Fibroblast of upper back skin (primary cell): ENCODE data around the gene PPAT.
A peak's percentile ranks its signal among the peaks of the same experiment; 100 is the strongest.
"Not testable (repeated sequence)": the region's sequence is repeated elsewhere in the genome, so short reads cannot be mapped to it uniquely, and the experiment has no call there.

Experiments
- DNase-seq: peaks from one replicate; pipeline ENCODE4 v3.0.0-alpha.2; 2013

The PPAT gene

DNA sequence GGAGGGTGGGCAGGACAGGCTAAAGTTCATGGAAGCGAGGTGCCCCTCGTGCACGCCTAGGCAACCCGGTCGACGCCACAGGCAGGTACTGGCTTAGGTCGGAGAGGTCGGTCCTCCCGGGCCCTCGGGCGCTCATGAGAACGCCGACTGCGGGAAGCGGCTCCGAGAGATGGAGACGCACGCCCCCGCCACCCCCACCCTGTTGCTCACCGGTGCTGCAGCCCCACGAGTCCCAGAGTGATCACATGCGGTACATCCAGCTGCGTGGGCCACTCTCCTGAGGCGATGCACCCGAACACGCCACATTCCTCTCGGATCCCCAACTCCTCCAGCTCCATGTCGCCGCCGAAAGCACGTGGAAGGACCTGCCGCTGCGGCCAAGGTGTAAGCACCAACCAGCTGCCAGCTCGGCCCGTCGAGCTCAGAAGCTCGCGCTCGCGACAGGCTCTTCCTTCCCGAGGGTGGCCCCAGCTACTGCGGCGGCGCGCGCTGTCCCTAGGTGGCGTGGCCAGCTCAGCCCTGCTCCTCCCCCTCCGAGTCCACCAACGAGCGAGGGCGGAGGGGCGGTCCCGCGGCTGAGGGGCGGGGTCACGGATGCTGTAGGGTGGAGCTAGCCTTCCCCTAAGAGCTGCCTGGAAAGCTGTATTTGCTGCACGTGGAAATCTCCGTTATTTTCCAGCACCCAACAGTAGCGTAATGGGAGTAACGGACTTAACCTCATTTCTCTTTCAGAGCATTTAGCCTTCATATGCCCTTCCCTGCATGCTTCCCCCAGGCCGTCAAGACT is at the start of gene PPAT:
PPAT (minus strand) TSS at position 476 of the 787 bp plus-strand sequence; CDS start at position 338, 138 bp downstream.
- DNase-seq, result peak; percentile 98

DNA sequence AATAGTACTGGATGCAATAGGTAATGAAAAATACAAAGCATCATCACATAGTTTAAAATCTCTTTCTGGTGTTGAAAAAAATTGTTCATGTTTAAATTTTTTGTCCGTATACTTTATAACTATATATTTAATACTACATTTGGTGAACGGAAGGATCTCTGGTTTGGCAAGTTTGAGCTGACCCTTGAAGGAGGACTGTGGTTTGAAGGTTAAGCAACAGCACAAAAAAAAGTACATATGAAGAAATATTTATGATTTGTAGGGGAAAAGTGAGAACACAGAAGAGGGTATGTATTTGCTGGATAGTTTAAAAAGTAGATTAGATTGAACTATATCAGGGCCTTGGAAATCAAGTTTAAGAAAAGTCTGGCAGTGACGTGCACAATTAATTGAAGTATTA is 45.3 kb upstream of the PPAT start:
- no peak for DNase-seq

DNA sequence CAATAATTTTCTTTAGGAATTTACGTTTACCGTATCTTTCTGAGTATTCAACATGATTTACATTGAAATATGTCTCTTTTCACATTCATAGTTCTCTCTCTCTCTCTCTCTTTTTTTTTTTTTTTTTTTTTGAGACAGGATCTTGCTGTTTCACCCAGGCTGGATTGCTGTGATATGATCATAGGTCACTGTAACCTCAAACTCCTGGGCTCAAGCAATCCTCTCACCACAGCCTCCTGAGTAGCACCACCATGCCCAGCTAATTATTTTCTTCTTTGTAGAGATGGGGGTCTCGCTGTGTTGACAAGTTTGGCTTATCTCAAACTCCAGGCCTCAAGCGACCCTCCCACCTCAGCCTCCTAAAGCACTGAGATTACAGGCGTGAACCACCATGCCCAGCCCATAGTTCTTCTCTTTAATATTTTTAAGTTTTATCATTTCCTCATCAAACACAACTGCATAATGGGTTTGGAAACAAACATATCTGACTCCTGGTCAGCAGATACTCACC is 41.8 kb upstream of the PPAT start:
- DNase-seq, result no peak

DNA sequence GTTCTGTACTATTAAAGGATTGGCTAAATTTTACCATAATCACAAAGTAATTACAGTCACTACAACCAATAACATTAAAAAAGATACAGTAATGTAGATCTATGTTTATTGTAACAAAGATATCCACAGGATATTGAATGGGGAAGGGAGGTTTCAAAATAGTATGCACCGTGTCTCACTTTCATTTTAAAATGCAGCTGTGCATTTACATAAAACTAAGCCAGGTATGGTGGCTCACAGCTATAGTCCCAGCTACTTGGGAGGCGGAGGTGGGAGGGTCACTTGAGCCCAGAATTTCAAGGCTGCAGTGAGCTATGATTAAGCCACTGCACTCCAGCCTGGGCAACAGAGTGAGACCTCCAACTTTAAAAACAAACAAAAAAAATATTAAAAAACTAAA is 40.5 kb upstream of the PPAT start:
- no peak for DNase-seq

DNA sequence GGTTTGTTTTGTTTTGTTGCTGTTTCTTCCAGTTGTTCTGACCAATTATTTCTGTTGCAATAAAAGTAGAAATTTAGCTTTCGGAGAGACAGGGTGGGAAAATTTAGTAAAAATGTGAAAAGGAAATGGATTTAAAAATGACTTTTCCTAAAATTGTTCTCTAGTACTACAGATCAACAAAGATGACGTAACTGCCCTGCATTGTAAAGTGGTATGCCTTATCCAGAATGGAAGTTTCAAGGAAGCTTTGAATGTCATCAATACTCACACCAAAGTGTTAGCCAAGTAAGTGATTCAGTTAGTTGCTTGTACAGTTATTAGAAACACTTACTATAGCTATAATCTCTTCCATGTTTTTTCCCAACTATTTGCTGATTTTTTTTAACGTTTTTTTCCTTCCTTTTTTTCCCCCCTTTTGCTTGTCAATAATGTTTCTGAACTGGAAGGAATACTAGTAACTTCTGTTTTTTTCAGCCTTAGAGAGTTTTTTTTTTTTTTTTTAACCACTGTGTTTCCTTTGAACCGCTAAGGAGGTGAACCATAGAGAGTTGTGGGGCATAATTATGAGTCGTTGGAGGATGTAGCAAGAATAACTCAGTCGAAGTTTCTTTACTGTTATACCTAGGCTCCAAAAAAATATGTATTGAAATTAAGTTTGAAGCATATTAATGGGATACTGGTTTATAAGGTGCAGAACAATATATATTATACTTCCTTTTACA is 34.2 kb upstream of the PPAT start:
- no peak for DNase-seq

DNA sequence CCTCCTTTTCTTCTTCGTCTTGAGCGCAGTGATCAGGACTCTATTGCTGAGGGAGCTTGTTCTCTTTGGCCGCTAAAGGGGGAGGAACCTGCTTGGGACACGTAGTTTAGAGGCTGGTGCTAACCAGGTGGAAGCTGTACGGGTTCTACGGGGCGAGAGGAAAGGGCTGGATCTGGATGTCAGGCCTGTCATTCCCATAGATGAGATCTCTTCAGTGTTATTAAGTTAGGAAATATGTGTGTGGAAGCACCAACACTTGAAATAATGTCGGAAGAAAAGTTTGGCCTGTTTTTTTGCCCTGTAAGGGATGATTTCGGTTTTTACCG is 32.6 kb upstream of the PPAT start:
- peak; percentile 13 for DNase-seq

DNA sequence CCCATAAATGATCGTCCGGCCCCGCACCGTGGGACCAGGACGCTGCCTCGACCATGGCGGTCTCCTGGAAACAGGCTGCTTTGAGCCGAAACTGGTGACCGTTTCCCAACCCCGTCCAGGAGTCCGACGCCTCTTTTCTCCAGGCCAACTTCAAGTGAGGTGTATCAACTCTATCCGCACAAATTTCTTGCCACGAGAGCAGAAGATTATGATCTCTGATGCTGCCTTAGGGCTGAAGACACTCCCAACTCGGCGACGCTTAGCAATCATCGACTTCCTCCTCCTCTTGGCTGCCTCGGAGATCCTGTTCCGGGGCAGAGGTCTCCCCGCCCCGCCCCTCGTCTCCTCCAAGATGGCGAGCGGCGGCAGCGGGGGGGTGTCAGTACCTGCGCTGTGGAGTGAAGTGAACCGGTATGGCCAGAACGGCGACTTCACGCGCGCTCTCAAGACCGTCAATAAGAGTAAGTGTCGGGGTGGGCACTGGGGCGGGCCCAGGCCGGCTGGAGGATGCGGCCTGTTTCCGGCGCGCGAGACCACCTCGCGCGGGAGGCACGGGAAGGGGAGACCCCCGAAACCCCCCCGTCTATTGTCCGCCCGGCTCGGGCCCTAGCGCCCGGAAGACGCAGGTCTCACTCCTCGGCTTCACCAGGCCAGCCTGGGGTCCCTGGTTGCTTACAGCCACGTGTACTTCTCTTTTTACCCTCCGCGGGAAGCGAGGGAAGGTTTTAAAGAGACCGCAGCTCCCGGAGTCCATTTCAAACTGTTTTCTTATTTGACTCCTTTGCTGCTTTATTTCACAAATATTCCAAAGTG is 32.1 kb upstream of the PPAT start, which contains the start of gene SRP72:
SRP72 (plus strand) TSS at position 334 of the 813 bp plus-strand sequence; CDS start at position 353, 19 bp downstream.
- peak; percentile 88 for DNase-seq

DNA sequence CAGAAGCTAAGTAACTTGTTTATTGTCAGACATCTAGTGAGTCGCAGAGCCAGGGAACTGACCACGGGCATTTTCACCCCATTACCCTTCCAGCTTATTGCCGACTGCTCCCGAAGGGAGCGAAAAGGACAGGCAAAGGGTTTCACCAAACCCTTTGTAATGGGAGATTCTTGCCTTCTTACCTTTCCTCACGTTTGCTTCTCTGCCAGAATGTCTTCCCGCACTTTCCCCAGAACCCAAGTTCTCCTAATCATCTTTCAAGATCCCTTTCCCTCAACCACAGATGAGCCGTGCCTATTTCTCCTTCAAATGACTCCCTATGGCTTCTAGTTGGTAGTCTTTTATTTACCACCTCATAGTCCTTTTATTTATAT is 31.5 kb upstream of the PPAT start:
- DNase-seq, result no peak

DNA sequence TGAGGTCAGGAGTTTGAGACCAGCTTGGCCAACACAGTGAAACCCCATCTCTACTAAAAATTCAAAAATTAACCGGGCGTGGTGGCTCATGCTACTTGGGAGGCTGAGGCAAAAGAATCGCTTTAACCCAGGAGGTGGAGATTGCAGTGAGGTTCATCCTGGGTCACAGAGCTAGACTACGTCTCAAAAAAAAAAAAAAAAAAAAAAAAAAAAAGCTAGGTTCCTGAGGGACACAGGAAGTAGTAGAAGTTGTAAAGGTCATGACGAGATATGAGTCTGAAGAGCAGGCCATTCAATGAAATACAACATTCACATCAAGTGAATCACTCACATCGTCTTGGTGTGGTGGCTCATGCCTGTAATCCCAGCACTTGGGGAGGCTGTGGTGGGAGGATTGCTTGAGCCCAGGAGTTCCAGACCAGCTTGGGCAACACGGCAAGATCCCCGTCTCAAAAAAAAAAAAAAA is 30.9 kb upstream of the PPAT start:
- DNase-seq, result peak; percentile 80

DNA sequence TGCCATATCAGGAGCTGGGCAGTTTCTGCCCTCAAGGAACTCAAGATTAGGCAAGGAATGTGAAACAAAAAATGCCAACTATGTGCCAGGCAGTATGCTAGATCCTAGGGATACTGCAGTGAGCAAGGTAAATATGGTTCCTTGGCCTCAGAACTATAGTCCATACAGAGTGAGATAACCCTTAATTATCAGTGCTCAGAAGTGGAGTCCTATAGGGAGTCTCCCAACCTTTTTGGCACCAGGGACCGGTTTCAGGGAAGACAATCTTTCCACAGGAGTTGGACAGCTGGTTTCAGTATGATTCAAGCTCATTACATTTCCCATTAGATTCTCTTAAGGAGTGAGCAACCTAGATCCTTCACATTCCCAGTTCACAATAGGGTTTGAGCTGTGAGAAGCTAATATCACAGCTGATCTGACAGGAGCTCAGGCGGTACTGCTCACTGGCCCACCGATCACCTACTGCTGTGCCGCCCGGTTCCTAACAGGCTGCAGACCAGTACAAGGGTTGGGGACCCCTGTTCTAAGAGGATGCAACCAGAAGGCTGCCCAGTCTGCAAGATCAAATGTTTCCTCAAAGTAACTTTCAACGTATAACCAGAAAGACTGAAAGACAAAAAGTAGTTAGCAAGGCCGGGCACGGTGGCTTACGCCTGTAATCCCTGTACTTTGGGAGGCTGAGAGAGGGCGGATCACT is 30.3 kb upstream of the PPAT start:
- peak; percentile 31 for DNase-seq

DNA sequence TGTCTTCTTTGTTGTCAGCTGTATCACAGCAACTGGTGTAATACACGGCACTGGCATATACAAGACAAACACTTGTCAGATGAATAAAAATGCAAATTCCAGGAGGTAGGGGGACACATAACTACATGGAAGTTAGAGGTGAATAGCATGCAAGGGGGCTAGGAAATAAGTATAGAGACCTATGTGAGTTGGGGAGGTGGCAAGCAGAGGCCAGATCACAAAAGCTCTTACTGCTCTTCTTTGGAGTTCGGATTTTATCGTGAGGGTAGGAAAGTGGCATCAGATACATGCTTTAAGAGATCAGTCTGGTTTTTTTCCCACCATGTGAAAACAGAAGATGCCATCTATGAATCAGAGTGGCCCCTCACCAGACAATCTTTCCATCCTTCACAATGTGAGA is 29.2 kb upstream of the PPAT start:
- DNase-seq, result no peak

DNA sequence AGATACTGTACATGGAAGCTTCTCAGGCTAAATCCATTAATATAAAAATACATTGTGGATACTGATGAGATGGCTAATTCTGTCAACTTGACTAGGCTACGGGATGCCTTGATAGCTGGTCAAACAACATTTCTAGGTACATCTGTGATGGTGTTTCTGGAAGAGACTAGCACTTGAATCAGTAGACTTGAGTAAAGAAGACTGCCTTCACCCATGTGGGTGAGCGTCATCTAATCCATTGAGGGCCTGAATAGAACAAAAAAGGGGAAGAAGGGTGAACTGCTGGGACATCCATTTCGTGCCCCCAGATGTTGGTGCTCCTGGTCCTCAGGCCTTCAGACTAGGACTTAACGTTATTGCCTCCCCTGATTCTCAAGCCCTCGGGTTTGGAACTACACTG is 28.3 kb upstream of the PPAT start:
- DNase-seq, result no peak

DNA sequence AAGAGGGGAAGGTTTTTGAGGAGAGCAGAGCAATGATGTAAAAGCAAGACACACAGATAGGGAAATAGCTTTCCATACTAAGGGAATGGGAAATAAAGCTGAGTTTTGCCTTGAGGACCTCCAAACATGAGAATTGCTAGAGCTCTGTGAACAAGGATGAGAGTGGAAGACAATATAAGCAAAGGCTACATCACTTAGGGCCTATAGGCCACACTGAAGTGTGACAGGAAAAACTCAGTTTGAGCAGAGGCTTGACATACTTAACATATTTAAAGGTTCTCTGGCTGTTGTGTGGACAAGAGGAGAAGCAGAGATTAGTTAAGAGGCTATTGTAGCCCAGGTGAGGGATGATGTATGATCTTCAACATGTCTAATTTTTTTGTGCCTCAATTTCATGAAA is 26.7 kb upstream of the PPAT start:
- DNase-seq, result no peak

DNA sequence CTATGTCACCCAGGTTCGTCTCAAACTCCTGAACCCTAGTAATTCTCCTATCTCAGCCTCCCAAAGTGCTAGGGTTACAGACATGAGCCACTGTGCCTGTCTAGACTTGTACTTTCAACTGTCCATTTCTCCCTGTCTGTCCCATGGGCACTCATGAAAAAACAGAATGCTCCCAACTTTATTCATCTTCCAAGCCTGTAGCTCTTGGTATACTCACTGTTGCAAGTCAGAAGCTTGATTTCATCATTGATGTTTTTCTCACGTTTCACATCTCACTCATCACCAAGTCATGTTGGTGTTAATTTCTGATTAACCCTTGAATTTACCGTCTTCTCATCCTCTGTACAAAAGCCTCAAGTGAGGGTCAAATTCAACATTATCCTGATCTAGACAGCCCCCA is 24.7 kb upstream of the PPAT start:
- peak; percentile 18 for DNase-seq

DNA sequence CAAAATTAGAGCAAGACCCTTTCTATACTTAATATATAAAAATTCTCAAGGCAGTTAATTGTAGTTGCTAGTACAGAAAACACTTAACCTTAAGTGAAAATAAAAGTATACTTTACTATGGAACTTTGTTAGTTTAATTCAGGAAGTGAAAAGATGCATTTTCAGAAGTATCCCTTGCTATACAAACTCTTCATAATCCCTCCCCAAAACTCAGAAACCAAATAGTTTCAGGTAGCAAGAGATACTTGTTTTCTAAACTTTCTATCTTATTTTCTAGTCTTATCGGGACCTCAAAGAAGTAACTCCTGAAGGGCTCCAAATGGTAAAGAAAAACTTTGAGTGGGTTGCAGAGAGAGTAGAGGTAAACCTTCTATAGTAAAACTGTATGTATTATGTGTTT is 14.9 kb upstream of the PPAT start:
- no peak for DNase-seq

DNA sequence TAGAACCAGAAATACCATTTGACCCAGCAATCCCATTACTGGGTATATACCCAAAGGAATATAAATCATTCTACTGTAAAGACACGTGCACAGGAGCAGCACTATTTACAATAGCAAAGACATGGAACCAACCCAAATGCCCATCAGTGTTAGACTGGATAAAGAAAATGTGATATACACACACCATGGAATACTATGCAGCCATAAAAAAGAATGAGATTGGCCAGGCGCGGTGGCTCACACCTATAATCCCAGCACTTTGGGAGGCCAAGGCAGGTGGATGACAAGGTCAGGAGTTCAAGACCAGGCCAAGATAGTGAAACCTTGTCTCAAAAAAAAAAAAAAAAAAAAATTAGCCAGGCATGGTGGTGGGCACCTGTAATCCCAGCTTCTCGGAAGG is 14.1 kb upstream of the PPAT start:
- DNase-seq, result not testable (repeated sequence)

DNA sequence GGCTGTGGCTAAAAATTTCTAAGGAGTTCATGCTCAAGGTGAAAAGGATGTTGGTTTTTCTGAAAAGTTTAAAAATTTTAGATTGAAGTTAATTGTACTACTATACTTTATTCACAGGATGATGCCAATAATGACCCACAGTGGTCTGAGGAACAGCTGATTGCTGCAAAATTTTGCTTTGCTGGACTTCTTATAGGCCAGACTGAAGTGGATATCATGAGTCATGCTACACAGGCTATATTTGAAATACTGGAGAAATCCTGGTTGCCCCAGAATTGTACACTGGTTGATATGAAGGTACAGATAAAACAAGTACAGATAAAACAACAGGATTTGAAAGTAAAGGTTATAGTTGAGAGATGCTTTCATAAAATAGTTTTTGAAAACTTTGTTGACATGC is 12.9 kb upstream of the PPAT start:
- DNase-seq, result no peak

DNA sequence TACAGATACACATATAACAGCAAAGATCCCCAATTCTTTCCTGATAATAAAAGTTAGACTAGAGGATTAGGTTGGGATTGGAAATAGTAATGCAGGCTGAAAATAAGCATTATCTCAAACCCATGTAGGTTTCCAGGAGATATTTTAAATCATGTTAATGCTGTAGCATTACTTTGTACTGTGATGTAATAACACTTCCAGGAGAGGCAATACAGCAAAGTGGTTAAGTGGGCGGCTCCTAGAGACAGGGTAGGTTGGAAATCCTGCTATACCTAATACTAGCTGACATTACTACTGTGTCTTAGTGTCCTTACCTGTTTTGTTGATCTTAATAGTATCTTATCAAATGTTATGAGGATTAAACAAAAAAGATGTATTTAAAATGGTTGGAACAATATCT is 10.3 kb upstream of the PPAT start:
- no peak for DNase-seq

DNA sequence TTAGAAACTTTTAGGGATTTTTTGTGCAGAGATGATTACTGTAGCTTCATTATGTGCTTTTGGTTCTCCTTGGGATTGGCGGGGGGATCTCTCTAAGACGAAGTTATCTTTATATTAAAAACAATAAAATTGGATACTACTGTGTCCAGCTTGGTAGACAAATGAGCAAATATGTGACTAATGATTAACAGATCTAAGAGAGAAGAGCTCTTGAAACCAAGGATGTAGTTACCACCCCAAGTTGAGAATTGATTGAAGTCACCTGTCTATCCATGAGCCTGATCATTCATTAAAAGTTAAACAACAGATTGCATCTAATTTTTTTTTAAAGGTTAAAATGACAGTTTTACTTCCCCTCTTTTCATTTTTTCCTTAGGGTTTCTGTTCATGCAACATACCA is 9.3 kb upstream of the PPAT start:
- no peak for DNase-seq

DNA sequence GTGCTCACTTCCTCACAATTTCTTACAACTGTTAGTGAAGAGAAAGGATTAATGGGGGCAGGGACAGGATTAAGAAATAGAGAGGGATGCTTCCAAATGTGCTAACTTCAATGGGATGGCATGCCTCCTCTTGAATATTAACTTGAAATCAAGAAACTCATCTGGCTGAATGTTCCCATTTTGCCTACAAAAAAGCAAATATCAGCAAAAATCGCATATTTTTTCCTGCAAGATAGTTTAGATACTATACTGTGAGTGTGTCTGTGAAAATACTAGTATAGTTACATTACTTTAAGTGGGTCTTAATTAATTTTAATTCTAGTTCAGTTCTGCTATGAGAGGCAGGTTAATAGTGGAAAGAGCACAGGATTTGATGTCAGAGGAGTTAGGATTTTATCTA is 5.6 kb upstream of the PPAT start:
- DNase-seq, result no peak

DNA sequence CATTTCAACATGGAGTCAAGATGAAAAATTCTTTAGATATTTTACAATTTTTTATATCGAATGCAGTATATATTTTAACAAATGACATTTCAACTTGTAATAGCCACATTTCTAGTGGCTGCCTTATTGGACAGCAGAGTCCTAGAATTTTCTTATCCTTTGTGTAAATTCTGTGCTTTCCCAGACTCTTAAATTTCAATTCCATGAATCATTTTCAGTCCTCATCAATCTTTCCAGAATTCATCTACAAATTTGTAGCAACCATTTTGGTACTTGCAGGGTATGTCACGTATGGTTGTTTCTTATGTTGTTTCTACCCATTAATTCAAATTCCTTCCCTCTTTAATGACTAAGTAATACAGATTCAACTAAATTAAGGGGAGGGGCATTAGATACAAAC is 3.4 kb upstream of the PPAT start:
- peak; percentile 56 for DNase-seq

DNA sequence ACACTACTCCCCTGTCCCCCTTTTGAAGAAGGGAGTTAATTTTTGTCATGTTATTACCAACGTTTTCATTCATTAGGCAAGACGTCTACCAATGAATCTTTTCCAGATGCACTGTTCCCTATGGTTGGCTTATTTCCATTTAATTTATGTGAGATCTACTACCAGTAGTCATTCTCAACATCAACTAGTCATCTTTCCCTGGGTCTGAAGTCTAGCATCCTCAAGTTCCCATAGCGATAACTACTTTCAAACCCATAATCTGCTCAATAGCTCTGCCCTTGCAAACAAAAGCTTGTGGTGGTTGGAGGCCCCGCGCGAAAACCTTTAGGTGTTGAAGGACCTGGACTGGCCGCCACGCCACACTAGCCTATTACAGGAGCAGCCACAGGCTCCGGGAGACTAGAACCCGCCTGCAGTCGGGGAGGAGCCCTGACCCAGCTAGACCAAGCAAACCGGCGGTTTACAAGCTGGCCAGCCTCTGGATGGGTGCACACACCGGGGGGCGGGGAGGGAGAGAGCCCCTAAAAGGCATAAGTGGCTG is 746 bp downstream of the PPAT start:
- peak; percentile 51 for DNase-seq
